GM06990 (cell line): ENCODE data around the gene VWA5A.
"Not testable (repeated sequence)": the region's sequence is repeated elsewhere in the genome, so short reads cannot be mapped to it uniquely, and the experiment has no call there.

ENCODE experiments used
- DNase-seq: peaks from one replicate; pipeline ENCODE4 v3.0.0-alpha.2; 2011; ENCODE audit not compliant: insufficient read length; ENCODE audit errors: extremely low read depth
- H3K27me3 ChIP-seq: replicated peaks from 2 replicates; pipeline ENCODE4 v1.6.0; 2011; ENCODE audit warnings: low read length; ENCODE audit not compliant: control insufficient read depth, insufficient read depth
- H3K36me3 ChIP-seq: 2 replicates; pipeline ENCODE4 v1.5.1; 2011; ENCODE audit warnings: low read length; ENCODE audit not compliant: control insufficient read depth, insufficient read depth
- H3K4me3 ChIP-seq: replicated peaks from 2 replicates; pipeline ENCODE4 v1.5.1; 2011; ENCODE audit warnings: low read depth, mild to moderate bottlenecking, control low read depth, low read length
- TF ChIP-seq, protein P1 (sequence below): IDR thresholded peaks from 2 replicates; pipeline ENCODE4 v1.5.1; 2011; ENCODE audit warnings: low read length, control low read depth, mild to moderate bottlenecking, inconsistent platforms; ENCODE audit not compliant: insufficient read depth, poor library complexity, severe bottlenecking

VWA5A gene

GRCh38 chr11:124153821-124154220, 38.6 kb downstream of the VWA5A start:
- H3K36me3 ChIP-seq = no peaks in the 10 kb centered on the region
- no peaks in the 10 kb centered on the region for H3K27me3 ChIP-seq
- no peak overlapping the region for H3K4me3 ChIP-seq
- no peak for DNase-seq
- TF ChIP-seq, protein P1, sequence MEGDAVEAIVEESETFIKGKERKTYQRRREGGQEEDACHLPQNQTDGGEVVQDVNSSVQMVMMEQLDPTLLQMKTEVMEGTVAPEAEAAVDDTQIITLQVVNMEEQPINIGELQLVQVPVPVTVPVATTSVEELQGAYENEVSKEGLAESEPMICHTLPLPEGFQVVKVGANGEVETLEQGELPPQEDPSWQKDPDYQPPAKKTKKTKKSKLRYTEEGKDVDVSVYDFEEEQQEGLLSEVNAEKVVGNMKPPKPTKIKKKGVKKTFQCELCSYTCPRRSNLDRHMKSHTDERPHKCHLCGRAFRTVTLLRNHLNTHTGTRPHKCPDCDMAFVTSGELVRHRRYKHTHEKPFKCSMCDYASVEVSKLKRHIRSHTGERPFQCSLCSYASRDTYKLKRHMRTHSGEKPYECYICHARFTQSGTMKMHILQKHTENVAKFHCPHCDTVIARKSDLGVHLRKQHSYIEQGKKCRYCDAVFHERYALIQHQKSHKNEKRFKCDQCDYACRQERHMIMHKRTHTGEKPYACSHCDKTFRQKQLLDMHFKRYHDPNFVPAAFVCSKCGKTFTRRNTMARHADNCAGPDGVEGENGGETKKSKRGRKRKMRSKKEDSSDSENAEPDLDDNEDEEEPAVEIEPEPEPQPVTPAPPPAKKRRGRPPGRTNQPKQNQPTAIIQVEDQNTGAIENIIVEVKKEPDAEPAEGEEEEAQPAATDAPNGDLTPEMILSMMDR = no peak

DNA sequence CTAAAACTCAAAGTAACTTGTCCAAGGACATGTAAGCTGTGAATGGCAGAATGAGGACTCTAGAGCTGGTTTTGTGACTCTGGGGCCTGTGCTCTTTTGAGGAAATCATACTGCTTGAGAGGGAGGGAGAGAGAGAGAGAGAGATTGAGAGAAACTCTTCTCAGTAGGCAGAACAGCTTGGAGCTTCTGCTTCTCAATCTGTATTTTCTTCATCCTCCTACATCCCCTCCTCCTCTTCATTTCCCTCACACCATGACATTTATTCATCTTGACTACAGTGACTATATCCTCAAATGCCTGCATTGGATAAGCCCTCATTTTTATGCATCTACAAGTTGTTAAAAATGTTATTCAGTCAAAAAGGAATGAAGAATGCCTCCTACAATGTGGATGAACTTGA, 44.2 kb downstream of the VWA5A start:
- no peak for DNase-seq
- H3K36me3 ChIP-seq = no peaks in the 10 kb centered on the region
- no peak overlapping the region for H3K4me3 ChIP-seq
- TF ChIP-seq, protein P1 = no peak
- H3K27me3 ChIP-seq = no peaks in the 10 kb centered on the region; the same call in 1 of the 2 replicates

DNA sequence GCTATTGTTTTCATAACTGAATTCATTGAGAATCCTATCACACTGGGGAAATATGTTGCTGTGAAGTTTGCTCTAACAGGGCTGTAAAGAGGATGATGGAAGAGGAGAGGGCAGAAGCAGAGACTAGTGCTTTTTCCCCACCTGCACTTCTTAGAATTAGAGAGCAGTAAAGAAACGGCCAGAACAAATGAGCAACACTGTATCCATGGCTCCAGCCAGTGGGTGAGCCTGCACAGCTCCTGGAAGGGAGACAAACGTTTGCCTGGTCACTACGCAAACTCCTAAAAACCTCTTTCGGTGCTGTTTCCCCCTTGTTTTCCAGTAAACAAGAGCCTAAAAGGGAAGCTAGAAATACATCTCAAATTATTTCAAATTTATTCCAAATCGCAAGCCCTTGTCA, 45.7 kb downstream of the VWA5A start:
- TF ChIP-seq, protein P1 = no peak

DNA sequence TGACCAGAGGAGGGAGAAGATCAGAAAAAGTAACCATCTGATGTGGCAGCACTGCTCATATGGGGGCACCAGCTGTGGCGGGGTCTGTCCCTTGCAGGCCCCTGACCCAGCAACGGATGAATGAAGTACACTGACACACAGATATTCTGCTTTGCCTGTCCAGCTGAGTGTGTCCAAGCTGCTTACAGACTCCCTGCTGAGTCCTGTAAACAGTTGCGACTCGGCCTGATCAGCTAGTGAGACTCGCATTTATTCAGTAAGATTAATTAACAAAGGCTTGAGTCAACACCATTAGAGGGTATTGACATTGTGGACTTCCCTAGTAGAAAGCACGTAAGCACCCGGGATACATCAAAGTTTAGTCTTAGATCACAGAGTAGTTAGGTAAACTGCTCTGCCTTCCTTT, 52.6 kb downstream of the VWA5A start:
- Histone ChIP-seq H3K36me3 (no peaks in the 10 kb centered on the region), H3K4me3 (no peak overlapping the region), H3K27me3 (no peaks in the 10 kb centered on the region)
- DNase-seq = no peak
- TF ChIP-seq, protein P1 = no peak

More for the DNA sequence above, 45.7 kb downstream of the VWA5A start:
- Histone ChIP-seq H3K36me3 (no peaks in the 10 kb centered on the region), H3K27me3 (no peaks in the 10 kb centered on the region; the same call in 1 of the 2 replicates), H3K4me3 (no peak overlapping the region)
- DNase-seq = no peak

- H3K27me3 ChIP-seq = no peaks in the 10 kb centered on the region
- H3K36me3 ChIP-seq = no peaks in the 10 kb centered on the region
- TF ChIP-seq, protein P1 = no peak
- no peak overlapping the region for H3K4me3 ChIP-seq
- DNase-seq = no peak
Measured at GRCh38 chr11:124168796-124169195, 53.5 kb downstream of the VWA5A start.

DNA sequence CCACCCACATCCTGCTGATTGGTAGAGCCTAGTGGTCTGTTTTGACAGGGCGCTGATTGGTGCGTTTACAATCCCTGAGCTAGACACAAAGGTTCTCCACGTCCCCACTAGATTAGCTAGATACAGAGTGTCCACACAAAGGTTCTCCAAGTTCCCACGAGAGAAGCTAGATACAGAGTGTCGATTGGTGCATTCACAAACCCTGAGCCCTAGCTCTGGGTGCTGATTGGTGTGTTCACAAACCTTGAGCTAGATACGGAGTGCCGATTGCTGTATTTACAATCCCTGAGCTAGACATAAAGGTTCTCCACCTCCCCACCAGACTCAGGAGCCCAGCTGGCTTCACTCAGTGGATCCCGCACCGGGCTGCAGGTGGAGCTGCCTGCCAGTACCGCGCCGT, 55.1 kb downstream of the VWA5A start:
- H3K36me3 ChIP-seq, H3K4me3 ChIP-seq, H3K27me3 ChIP-seq, DNase-seq: not testable (repeated sequence)
